GM12878 (cell line): ENCODE data around the gene ENOPH1. TPM values are rescaled to one million over a fixed set of nuclear protein-coding genes. Genes with fewer than 3 reads are reported as not detected.

Experiments
- ATAC-seq: fragments of 200-7000 bp; cut with Tn5 transposase; 3 replicates; pipeline ENCODE4 v1.9.1; 2020; ENCODE audit warnings: mild to moderate bottlenecking, moderate library complexity
- BruUV-seq: library from RNA; stranded (reverse); fragments of 400-500 nt; replicated peaks from 2 replicates; lab custom pipeline; 2021; lab: Mats Ljungman, UMichigan
- CTCF ChIA-PET: fragments of 300-600 bp; sonication (Branson Sonifier 250); formaldehyde crosslinking; extraction: SDS; loops from one replicate; lab custom pipeline; 2021; ENCODE audit warnings: inconsistent platforms; lab: Yijun Ruan, JAX
- POLR2A ChIA-PET: fragments of 350-600 bp; formaldehyde crosslinking; extraction: SDS; loops from one replicate; lab custom pipeline; 2021; ENCODE audit warnings: inconsistent platforms; lab: Charles Lee
- RAD21 ChIA-PET: fragments of 300-600 bp; sonication (Branson Sonifier 250); formaldehyde crosslinking; loops from one replicate; lab custom pipeline; 2023; ENCODE audit warnings: antibody characterized with exemption; ENCODE audit not compliant: unreplicated experiment; lab: Charles Lee
- SMC1A ChIA-PET: fragments of 300-600 bp; sonication (Branson Sonifier 250); formaldehyde crosslinking; loops from one replicate; lab custom pipeline; 2023; ENCODE audit not compliant: unreplicated experiment, uncharacterized antibody; lab: Charles Lee
- DNase-seq: peaks from one replicate; pipeline ENCODE4 v3.0.0-alpha.2; 2011; ENCODE audit warnings: low read depth, low spot score
- FAIRE-seq: peaks from 3 replicates; lab custom pipeline; 2011; peaks lifted over from hg19 to GRCh38; lab: Jason Lieb, UNC
- H2AFZ ChIP-seq: 2 replicates; pipeline ENCODE4 v1.6.0; 2011; ENCODE audit warnings: low read depth, low read length, control low read depth; ENCODE audit not compliant: control insufficient read depth
- H3K27ac ChIP-seq: 2 replicates; pipeline ENCODE4 v1.5.1; 2011; ENCODE audit warnings: control low read depth; ENCODE audit not compliant: control insufficient read depth, insufficient read depth
- H3K27me3 ChIP-seq, 2 experiments: replicated peaks in 1 of 2; 2 replicates each; pipeline versions ENCODE4 v1.6.0 to v1.6.1; 2011; ENCODE audit warnings: low read length in 1 of 2; ENCODE audit not compliant: control insufficient read depth in 2 of 2, insufficient read depth in 2 of 2
- H3K36me3 ChIP-seq, 2 experiments: 2 replicates each; pipeline ENCODE4 v1.5.1; 2011; ENCODE audit warnings: low read length in 1 of 2; ENCODE audit not compliant: control insufficient read depth in 2 of 2, insufficient read depth in 2 of 2
- H3K4me1 ChIP-seq: 2 replicates; pipeline ENCODE4 v1.6.1; 2011; ENCODE audit warnings: mild to moderate bottlenecking, low read length, moderate library complexity, mixed read lengths; ENCODE audit not compliant: control insufficient read depth, insufficient read depth
- H3K4me2 ChIP-seq: 2 replicates; pipeline ENCODE4 v1.6.0; 2011; ENCODE audit warnings: control low read depth; ENCODE audit not compliant: control insufficient read depth, insufficient read depth
- H3K4me3 ChIP-seq: fragments of 200-600 bp; sonication (generic); 2 replicates; pipeline ENCODE4 v1.5.1; 2016
- H3K79me2 ChIP-seq: 2 replicates; pipeline ENCODE4 v1.6.0; 2011; ENCODE audit warnings: low read length; ENCODE audit not compliant: control insufficient read depth, insufficient read depth
- H3K9ac ChIP-seq: 2 replicates; pipeline ENCODE4 v1.8.0; 2011; ENCODE audit warnings: low read length, control low read depth, mixed read lengths; ENCODE audit not compliant: control insufficient read depth, insufficient read depth
- H3K9me3 ChIP-seq: replicated peaks from 3 replicates; pipeline ENCODE4 v1.5.1; 2011; ENCODE audit warnings: mild to moderate bottlenecking, low read length; ENCODE audit not compliant: control insufficient read depth, insufficient read depth
- H4K20me1 ChIP-seq: 2 replicates; pipeline ENCODE4 v1.6.0; 2011; ENCODE audit not compliant: control insufficient read depth, insufficient read depth
- BRCA1 ChIP-seq: IDR thresholded peaks from 2 replicates; pipeline ENCODE4 v1.6.1; 2011; ENCODE audit warnings: low read depth, low read length, improper control_type of control experiment
- CBFB ChIP-seq: IDR thresholded peaks from 2 replicates; pipeline ENCODE4 v1.6.1; 2016; ENCODE audit warnings: antibody characterized with exemption, low read depth
- EED ChIP-seq: sonication (generic); IDR thresholded peaks from 2 replicates; pipeline ENCODE4 v1.6.1; 2016; ENCODE audit warnings: antibody characterized with exemption, low read depth
- EP300 ChIP-seq, 2 experiments: fragments of 150-350 bp in 1 of 2; IDR thresholded peaks; 2 replicates each; pipeline ENCODE4 v1.6.1; 2011 to 2012; ENCODE audit warnings: low read depth in 2 of 2, low read length in 2 of 2, borderline replicate concordance in 1 of 2, improper control_type of control experiment in 1 of 2, inconsistent platforms in 1 of 2; ENCODE audit not compliant: control insufficient read depth in 1 of 2
- HDAC2 ChIP-seq: fragments of 200-600 bp; sonication (generic); IDR thresholded peaks from 2 replicates; pipeline ENCODE4 v1.6.1; 2017
- IKZF2 ChIP-seq, 2 experiments: fragments of 450-650 bp; IDR thresholded peaks; 2 replicates each; pipeline ENCODE4 v1.6.1; 2017; ENCODE audit warnings: mild to moderate bottlenecking in 2 of 2, moderate library complexity in 2 of 2
- JUND ChIP-seq: IDR thresholded peaks from 2 replicates; pipeline ENCODE4 v1.6.1; 2012; ENCODE audit warnings: low read depth, mild to moderate bottlenecking, low read length, improper control_type of control experiment, moderate library complexity
- MTA2 ChIP-seq: fragments of 450-650 bp; IDR thresholded peaks from 2 replicates; pipeline ENCODE4 v1.6.1; 2016; ENCODE audit warnings: low read depth, mild to moderate bottlenecking, moderate library complexity
- MXI1 ChIP-seq: fragments of 150-350 bp; IDR thresholded peaks from 2 replicates; pipeline ENCODE4 v1.6.1; 2011; ENCODE audit warnings: low read depth, mild to moderate bottlenecking, inconsistent platforms, low read length, improper control_type of control experiment
- NBN ChIP-seq: fragments of 450-650 bp; IDR thresholded peaks from 2 replicates; pipeline ENCODE4 v1.6.1; 2016
- NR2C1 ChIP-seq: fragments of 450-650 bp; IDR thresholded peaks from 2 replicates; pipeline ENCODE4 v1.6.1; 2017; ENCODE audit warnings: antibody characterized with exemption, mild to moderate bottlenecking, moderate library complexity
- PAX8 ChIP-seq: fragments of 450-650 bp; IDR thresholded peaks from 2 replicates; pipeline ENCODE4 v1.6.1; 2017; ENCODE audit warnings: mild to moderate bottlenecking, moderate library complexity
- RB1 ChIP-seq: fragments of 450-650 bp; formaldehyde crosslinking; IDR thresholded peaks from 2 replicates; pipeline ENCODE4 v1.6.1; 2017; ENCODE audit warnings: mild to moderate bottlenecking, borderline replicate concordance
- ZBTB4 ChIP-seq: fragments of 450-650 bp; formaldehyde crosslinking; IDR thresholded peaks from 2 replicates; pipeline ENCODE4 v1.4.0; 2022; ENCODE audit warnings: mild to moderate bottlenecking, moderate library complexity
- ZZZ3 ChIP-seq: IDR thresholded peaks from 2 replicates; pipeline ENCODE4 v1.6.1; 2011; ENCODE audit warnings: low read depth; ENCODE audit not compliant: control insufficient read depth, insufficient read length
- WGBS: methylation state at CpG from one replicate; pipeline ENCODE4 v1.1.6; 2016; ENCODE audit warnings: low lambda C conversion rate; ENCODE audit not compliant: insufficient replicate concordance, insufficient coverage; ENCODE audit errors: missing lambda C conversion rate; 5-methylcytosine and 5-hydroxymethylcytosine counted together
- in situ Hi-C: fragments of 300-500 bp; cut with MboI; formaldehyde crosslinking; loops from 9 replicates; pipeline ENCODE4 v1.14.3; 2018; ENCODE audit warnings: mixed read lengths
- intact Hi-C: fragments of 100-400 bp; cut with micrococcal nuclease; formaldehyde crosslinking; loops from one replicate; pipeline ENCODE4 v1.14.2; 2022; ENCODE audit not compliant: unreplicated experiment
- polyA plus RNA-seq, 11 experiments: library from polyadenylated mRNA; depleted of rRNA in 4 of 11; unstranded in 6 of 11; stranded (reverse) in 5 of 11; fragments of >200 nt; fragmentation: Nextera tagmentation in 4 of 11; fragmentation: Illumina TruSeq in 1 of 11; extraction: Ambion mirVana in 4 of 11; extraction: Trizol in 1 of 11; gene quantifications; 1 replicate in 1 of 11; 2 replicates in 10 of 11; pipeline versions ENCODE4 v1.2.1 to v1.2.3, GENCODE V29; 2011 to 2016; ENCODE audit warnings: inconsistent platforms in 2 of 11, missing spikeins in 2 of 11, low read depth in 1 of 11
- total RNA-seq, 4 experiments: library from RNA; depleted of rRNA in 3 of 4; stranded (reverse); fragments of >200 nt in 3 of 4; fragmentation: Illumina TruSeq in 1 of 4; extraction: Trizol in 1 of 4; gene quantifications; 2 replicates each; pipeline versions ENCODE4 v1.2.1 to v1.2.3, GENCODE V29; 2013 to 2021
- TF ChIP-seq, protein P1 (sequence below): fragments of 450-650 bp; IDR thresholded peaks from 2 replicates; pipeline ENCODE4 v1.6.1; 2016; ENCODE audit warnings: mild to moderate bottlenecking
- TF ChIP-seq, protein P2 (sequence below): IDR thresholded peaks from 2 replicates; pipeline ENCODE4 v1.6.1; 2012; ENCODE audit warnings: low read depth, low read length, improper control_type of control experiment

The ENOPH1 gene
- total and polyA plus RNA-seq, 10 of the 15 experiments (the other 5 are each of a cell fraction or from before 2014, with no cell fraction given), result 24.4 to 83.6 (median 46.7) TPM

DNA sequence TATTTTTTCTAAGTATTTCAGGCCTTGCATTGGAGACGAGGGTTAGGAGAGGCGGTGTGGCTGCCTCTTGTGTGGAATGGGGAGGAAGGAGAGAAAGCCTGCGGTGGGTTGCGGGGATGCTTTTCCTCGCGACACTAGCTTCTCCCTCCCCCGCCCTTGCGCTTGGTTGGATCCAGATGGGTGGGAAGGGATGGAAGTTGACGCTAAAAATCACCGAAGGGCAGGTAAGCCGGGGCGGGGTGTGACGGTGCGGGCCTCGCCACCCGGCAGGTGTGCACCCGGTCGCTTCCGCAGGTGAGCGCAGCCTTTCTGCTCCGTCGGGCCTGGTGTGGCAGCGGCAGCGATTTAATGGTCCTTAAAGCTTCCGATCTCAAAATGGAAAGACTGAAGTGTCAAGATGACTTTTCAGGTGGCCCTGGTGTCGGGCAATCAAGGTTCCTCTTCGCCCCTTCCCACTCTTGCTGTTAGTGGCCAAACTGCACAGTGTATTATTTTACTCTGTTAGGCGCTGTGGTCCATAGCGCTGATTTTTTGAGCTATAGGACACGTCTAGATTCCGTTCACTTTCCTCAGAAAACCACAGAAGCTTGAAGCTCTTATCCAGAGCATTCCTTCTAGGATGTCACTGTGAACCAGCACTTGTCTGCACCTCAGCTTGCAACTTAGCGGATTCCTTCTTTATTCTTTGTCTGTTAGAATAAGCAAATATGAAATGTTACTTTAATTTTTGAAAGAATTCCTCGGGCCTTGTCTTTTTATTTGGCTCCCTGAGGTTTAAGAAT lies 765 bp downstream of the ENOPH1 start:
- FAIRE-seq (no peak), ATAC-seq (peak; percentile 3), DNase-seq (no peak)
- Histone ChIP-seq H3K27me3 (no peaks in the 10 kb centered on the region), H3K4me1 (peaks cover 3% of the 10 kb centered on the region; the same call in 1 of the 2 replicates), H3K9ac (peak overlapping the region; percentile 99), H3K27ac (peak overlapping the region; percentile 98), H3K79me2 (peaks cover 93% of the 10 kb centered on the region), H3K36me3 (peaks cover 2 to 14% of the 10 kb centered on the region in 2 experiments), H3K4me3 (peak overlapping the region; percentile 69), H2AFZ (peak overlapping the region; percentile 87), H4K20me1 (peaks cover 16% of the 10 kb centered on the region), H3K4me2 (peak overlapping the region; percentile 75), H3K9me3 (no peaks in the 10 kb centered on the region)
- CTCF ChIA-PET, result interaction anchor here (0.8 to 1.2 kb wide), 4 partner anchors 48 to 146 kb away, joined by 3 to 4 read pairs (median 4); no protein-coding TSS in a partner anchor
- intact Hi-C loops (loop anchor here (10.0 kb wide), 1 partner anchor 584 kb away; the partner anchor contains the start of gene LIN54), in situ Hi-C loops (no loop called here)
- WGBS, result 2% methylated on average over 33 of the region's 33 CpGs
- RAD21 ChIA-PET, result interaction anchor here (1.5 kb wide), 1 partner anchor 10 kb away, joined by 5 read pairs; no protein-coding TSS in a partner anchor
- TSS peak; percentile 67 for BruUV-seq
- SMC1A ChIA-PET, result interaction anchor here (1.0 to 1.8 kb wide), 4 partner anchors 11 to 468 kb away, joined by 3 to 5 read pairs (median 4); no protein-coding TSS in a partner anchor
- POLR2A ChIA-PET, result interaction anchor here (0.7 to 1.4 kb wide), 2 partner anchors 64 to 392 kb away, joined by 3 read pairs; no protein-coding TSS in a partner anchor
- peak; percentile 24; the same call in 1 of the 2 replicates for TF ChIP-seq MTA2
- no peak for TF ChIP-seq EP300 (IDR thresholded peaks at IDR 0.05; ENCODE audit: borderline replicate concordance in 1 of 2, control insufficient read depth in 1 of 2, low read depth in 2 of 2, low read length in 2 of 2)
- no peak for TF ChIP-seq NR2C1
- 0 out of 2 replicates have a peak, but pooled peaks have one; percentile 17 for TF ChIP-seq EED
- peak; percentile 4; the same call in 1 of the 2 replicates for TF ChIP-seq CBFB
- 0 out of 4 replicates have a peak, but pooled peaks of 1 of the 2 experiments have one; percentile 9 for TF ChIP-seq IKZF2 (IDR thresholded peaks at IDR 0.05)
- TF ChIP-seq RB1, result no peak
- no peak for TF ChIP-seq BRCA1
- TF ChIP-seq JUND, result no peak
- TF ChIP-seq, protein P1, sequence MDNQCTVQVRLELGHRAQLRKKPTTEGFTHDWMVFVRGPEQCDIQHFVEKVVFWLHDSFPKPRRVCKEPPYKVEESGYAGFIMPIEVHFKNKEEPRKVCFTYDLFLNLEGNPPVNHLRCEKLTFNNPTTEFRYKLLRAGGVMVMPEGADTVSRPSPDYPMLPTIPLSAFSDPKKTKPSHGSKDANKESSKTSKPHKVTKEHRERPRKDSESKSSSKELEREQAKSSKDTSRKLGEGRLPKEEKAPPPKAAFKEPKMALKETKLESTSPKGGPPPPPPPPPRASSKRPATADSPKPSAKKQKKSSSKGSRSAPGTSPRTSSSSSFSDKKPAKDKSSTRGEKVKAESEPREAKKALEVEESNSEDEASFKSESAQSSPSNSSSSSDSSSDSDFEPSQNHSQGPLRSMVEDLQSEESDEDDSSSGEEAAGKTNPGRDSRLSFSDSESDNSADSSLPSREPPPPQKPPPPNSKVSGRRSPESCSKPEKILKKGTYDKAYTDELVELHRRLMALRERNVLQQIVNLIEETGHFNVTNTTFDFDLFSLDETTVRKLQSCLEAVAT, result peak; percentile 53; the same call in 1 of the 2 replicates
- no peak for TF ChIP-seq MXI1
- peak; percentile 53 for TF ChIP-seq NBN
- no peak for TF ChIP-seq ZZZ3
- no peak for TF ChIP-seq HDAC2
- TF ChIP-seq ZBTB4 (CRISPR knock-in tag), result no peak
- TF ChIP-seq, protein P2, sequence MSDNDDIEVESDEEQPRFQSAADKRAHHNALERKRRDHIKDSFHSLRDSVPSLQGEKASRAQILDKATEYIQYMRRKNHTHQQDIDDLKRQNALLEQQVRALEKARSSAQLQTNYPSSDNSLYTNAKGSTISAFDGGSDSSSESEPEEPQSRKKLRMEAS, result no peak
- no peak for TF ChIP-seq PAX8
